Suppressor macrophage treated with lipopolysaccharide for 4 hours (primary cell): ENCODE results near the gene DNM1L.

Source experiments
- DNase-seq: peaks from one replicate; pipeline ENCODE4 v3.0.0-alpha.2; 2020

The DNM1L gene

GRCh38 chr12:32761716-32762115 lies 82.6 kb downstream of the DNM1L start:
- DNase-seq = peak; percentile 54

GRCh38 chr12:32765906-32766305 lies 86.8 kb downstream of the DNM1L start:
- DNase-seq = no peak

GRCh38 chr12:32768518-32768917 lies 89.4 kb downstream of the DNM1L start:
- no peak for DNase-seq

GRCh38 chr12:32770141-32770540 lies 91.0 kb downstream of the DNM1L start:
- DNase-seq = no peak

- no peak for DNase-seq
Measured at GRCh38 chr12:32773691-32774090, 94.6 kb downstream of the DNM1L start.

- DNase-seq = no peak
Measured at GRCh38 chr12:32776258-32776657, 97.2 kb downstream of the DNM1L start.

GRCh38 chr12:32777159-32777558 lies 98.1 kb downstream of the DNM1L start:
- no peak for DNase-seq

- DNase-seq = no peak
Measured at GRCh38 chr12:32777691-32778175, 98.6 kb downstream of the DNM1L start.

- no peak for DNase-seq
Measured at GRCh38 chr12:32780071-32780470, 101.0 kb downstream of the DNM1L start.

- DNase-seq = no peak
Measured at GRCh38 chr12:32783029-32783428, 103.9 kb downstream of the DNM1L start.

GRCh38 chr12:32785557-32785956 lies 106.5 kb downstream of the DNM1L start:
- DNase-seq = no peak

- no peak for DNase-seq
Measured at GRCh38 chr12:32788405-32788804, 109.3 kb downstream of the DNM1L start.

- DNase-seq = no peak
Measured at GRCh38 chr12:32789446-32789845, 110.3 kb downstream of the DNM1L start.

GRCh38 chr12:32789916-32790315 lies 110.8 kb downstream of the DNM1L start:
- DNase-seq = no peak

- no peak for DNase-seq
Measured at GRCh38 chr12:32794281-32794680, 115.2 kb downstream of the DNM1L start.
